Measurements from ENCODE around the gene CCDC9B. TPM values are rescaled to one million over a fixed set of nuclear protein-coding genes. Genes with fewer than 3 reads are reported as not detected.

The CCDC9B gene
- polyA plus RNA-seq, 4 donors, result 3.9 to 10.8 (median 7.6) TPM

Other genes with a start within 250 kb of the CCDC9B start
- gene BMF, start 232.1 kb downstream of the CCDC9B start, polyA plus RNA-seq (ENCODE audit: insufficient read length in 4 of 4), result 10 to 100 TPM; 39.0 to 43.6 (median 42.2) TPM
- gene BUB1B, start 179.9 kb downstream of the CCDC9B start, polyA plus RNA-seq (ENCODE audit: insufficient read length in 4 of 4), result 10 to 100 TPM; 27.1 to 31.3 (median 29.6) TPM
- gene PAK6, start 101.9 kb downstream of the CCDC9B start, polyA plus RNA-seq (ENCODE audit: insufficient read length in 4 of 4), result 1 to 10 TPM; 6.3 to 6.7 (median 6.6) TPM
- gene ANKRD63, start 57.9 kb downstream of the CCDC9B start, polyA plus RNA-seq (ENCODE audit: insufficient read length in 4 of 4), result under 1 TPM in 1 of 4 donors, not detected in 3; 0.26 TPM
- gene PLCB2, start 33.0 kb downstream of the CCDC9B start, polyA plus RNA-seq (ENCODE audit: insufficient read length in 4 of 4), result 10 to 100 TPM in 2 of 4 donors, 1 to 10 TPM in 2; 7.9 to 12.3 (median 10.3) TPM
- 10 to 100 TPM; 20.1 to 23.2 (median 20.6) TPM for gene INAFM2, start 17.2 kb downstream of the CCDC9B start, polyA plus RNA-seq (ENCODE audit: insufficient read length in 4 of 4)
- not detected for gene PHGR1, start 10.1 kb upstream of the CCDC9B start, polyA plus RNA-seq (ENCODE audit: insufficient read length in 4 of 4)
- gene DISP2, start 17.3 kb upstream of the CCDC9B start, polyA plus RNA-seq (ENCODE audit: insufficient read length in 4 of 4), result 1 to 10 TPM in 1 of 4 donors, under 1 TPM in 3; 0.18 to 1.3 (median 0.62) TPM
- 10 to 100 TPM; 29.5 to 34.7 (median 31.0) TPM for gene KNSTRN, start 41.8 kb upstream of the CCDC9B start, polyA plus RNA-seq (ENCODE audit: insufficient read length in 4 of 4)
- gene IVD, start 64.9 kb upstream of the CCDC9B start, polyA plus RNA-seq (ENCODE audit: insufficient read length in 4 of 4), result 10 to 100 TPM; 63.3 to 79.3 (median 72.3) TPM
- 10 to 100 TPM; 20.2 to 27.4 (median 21.7) TPM for gene BAHD1, start 100.0 kb upstream of the CCDC9B start, polyA plus RNA-seq (ENCODE audit: insufficient read length in 4 of 4)
- gene CHST14, start 130.0 kb upstream of the CCDC9B start, polyA plus RNA-seq (ENCODE audit: insufficient read length in 4 of 4), result 10 to 100 TPM; 34.6 to 42.8 (median 39.7) TPM
- 10 to 100 TPM; 25.9 to 30.1 (median 27.7) TPM for gene CCDC32, start 224.1 kb upstream of the CCDC9B start, polyA plus RNA-seq (ENCODE audit: insufficient read length in 4 of 4)
- gene RPUSD2, start 228.4 kb upstream of the CCDC9B start, polyA plus RNA-seq (ENCODE audit: insufficient read length in 4 of 4), result 10 to 100 TPM; 11.1 to 14.4 (median 12.6) TPM

Data from right renal pelvis (tissue), 4 donors.